GM13977 (cell line): ENCODE results near the gene B4GALT5.
"Not testable (repeated sequence)": the region's sequence is repeated elsewhere in the genome, so short reads cannot be mapped to it uniquely, and the experiment has no call there.

Experiments
- DNase-seq: peaks from one replicate; pipeline ENCODE4 v3.0.0; 2012; ENCODE audit warnings: low spot score
- CTCF ChIP-seq: IDR thresholded peaks from 2 replicates; pipeline ENCODE4 v1.5.1; 2012; ENCODE audit warnings: mild to moderate bottlenecking, control low read depth; ENCODE audit not compliant: insufficient read depth; ENCODE audit errors: extremely low read depth, missing control alignments
- in situ Hi-C: fragments of 300-500 bp; cut with MboI; formaldehyde crosslinking; loops from one replicate; pipeline ENCODE4 v1.12.0; 2022; ENCODE audit warnings: low sequenced_read_pairs, low pct_unique_long_range_greater_than_20kb, mixed read lengths, inconsistent platforms; ENCODE audit not compliant: unreplicated experiment

Gene B4GALT5

GRCh38 chr20:49710971-49711666, 2.6 kb downstream of the B4GALT5 start:
- in situ Hi-C loops, result no loop called here
- TF ChIP-seq CTCF, result no peak
- no peak for DNase-seq

GRCh38 chr20:49707118-49707517, 6.6 kb downstream of the B4GALT5 start:
- no peak for TF ChIP-seq CTCF
- DNase-seq, result no peak

GRCh38 chr20:49706630-49707091, 7.0 kb downstream of the B4GALT5 start:
- no peak for DNase-seq
- TF ChIP-seq CTCF, result no peak
- in situ Hi-C loops, result no loop called here

More at GRCh38 chr20:49707118-49707517, 6.6 kb downstream of the B4GALT5 start:
- in situ Hi-C loops, result no loop called here

- in situ Hi-C loops, DNase-seq: not testable (repeated sequence)
Observed at GRCh38 chr20:49705893-49706292, 7.8 kb downstream of the B4GALT5 start.

GRCh38 chr20:49705358-49705757, 8.3 kb downstream of the B4GALT5 start:
- in situ Hi-C loops, result no loop called here
- peak; percentile 57 for DNase-seq
- no peak for TF ChIP-seq CTCF

- DNase-seq, result no peak
- in situ Hi-C loops, result no loop called here
Observed at GRCh38 chr20:49704932-49705336, 8.7 kb downstream of the B4GALT5 start.

More at GRCh38 chr20:49704932-49705336, 8.7 kb downstream of the B4GALT5 start:
- TF ChIP-seq CTCF, result no peak
